Measurements from ENCODE around the gene ARHGAP24.

- TF ChIP-seq POLR2AphosphoS5 (IDR thresholded peaks at IDR 0.05; ENCODE audit: low read depth, low read length) (no peak), REST (IDR thresholded peaks at IDR 0.05; ENCODE audit: insufficient read depth in 1 of 2, low read depth in 2 of 2, low read length in 2 of 2) (no peak), SIN3A (IDR thresholded peaks at IDR 0.05; ENCODE audit: borderline replicate concordance, insufficient read depth, low read length) (no peak), TAF1 (IDR thresholded peaks at IDR 0.05; ENCODE audit: borderline replicate concordance, insufficient read depth, low read length) (no peak)
These were observed 477.6 kb downstream of the ARHGAP24 start for GRCh38 chr4:85952528-85952927.
